Esophagus squamous epithelium (tissue), 5 donors: ENCODE measurements around the gene CHFR. TPM values are rescaled to one million over a fixed set of nuclear protein-coding genes. Genes with fewer than 3 reads are reported as not detected.
"Not testable (repeated sequence)": the region's sequence is repeated elsewhere in the genome, so short reads cannot be mapped to it uniquely, and the experiment has no call there.

Source experiments
- DNase-seq: peaks from one replicate; lab custom pipeline; 2025; lab: John Stamatoyannopoulos, UW
- H3K27ac ChIP-seq, 4 donors: fragments of 200-600 bp; sonication (generic); one replicate each; pipeline ENCODE4 v1.5.1; 2016 to 2019; ENCODE audit warnings: mild to moderate bottlenecking in 1 of 4
- H3K27me3 ChIP-seq, 4 donors: fragments of 200-600 bp; sonication (generic); 1 replicate in 3 of 4; 2 replicates in 1 of 4; pipeline versions ENCODE4 v1.5.1 to v1.6.0; 2017 to 2021; ENCODE audit warnings: antibody characterized with exemption in 1 of 4
- H3K36me3 ChIP-seq, 3 donors: fragments of 200-600 bp; sonication (generic); one replicate each; pipeline ENCODE4 v1.5.1; 2016 to 2019
- H3K4me1 ChIP-seq, 3 donors: fragments of 200-600 bp; sonication (generic); one replicate each; pipeline ENCODE4 v1.5.1; 2017 to 2019
- H3K4me3 ChIP-seq, 4 donors: fragments of 200-600 bp; sonication (generic); 1 replicate in 3 of 4; 2 replicates in 1 of 4; pipeline ENCODE4 v1.5.1; 2016 to 2019; ENCODE audit warnings: mild to moderate bottlenecking in 2 of 4, moderate library complexity in 1 of 4
- H3K9me3 ChIP-seq, 3 donors: fragments of 200-600 bp; sonication (generic); one replicate each; pipeline ENCODE4 v1.5.1; 2016 to 2019
- POLR2A ChIP-seq, 4 donors: fragments of 450-650 bp; IDR thresholded peaks; one replicate each; pipeline ENCODE4 v1.6.1; 2017; ENCODE audit warnings: antibody characterized with exemption in 4 of 4, mild to moderate bottlenecking in 4 of 4, moderate library complexity in 3 of 4
- WGBS, 2 donors: methylation state at CpG; one replicate each; pipeline ENCODE4 v1.1.5; 2018; 5-methylcytosine and 5-hydroxymethylcytosine counted together
- intact Hi-C: fragments of 100-400 bp; cut with DNase I; formaldehyde crosslinking; loops from one replicate; pipeline ENCODE4 v1.15.0; 2022
- total RNA-seq, 4 donors: library from RNA; depleted of rRNA; stranded (reverse); fragments of >200 nt; gene quantifications; one replicate each; pipeline ENCODE4 v1.1.0, GENCODE V29; 2016
- TF ChIP-seq, protein P1 (sequence below), 6 experiments: fragments of 450-650 bp in 4 of 6; fragments of 200-600 bp in 2 of 6; sonication (generic) in 2 of 6; IDR thresholded peaks; one replicate each; pipeline ENCODE4 v1.5.1; 2016 to 2019; ENCODE audit warnings: antibody characterized with exemption in 6 of 6, mild to moderate bottlenecking in 4 of 6, moderate library complexity in 4 of 6
- donor health status: DM: yes; HTN: yes; CAD: no.

The CHFR gene, protein sequence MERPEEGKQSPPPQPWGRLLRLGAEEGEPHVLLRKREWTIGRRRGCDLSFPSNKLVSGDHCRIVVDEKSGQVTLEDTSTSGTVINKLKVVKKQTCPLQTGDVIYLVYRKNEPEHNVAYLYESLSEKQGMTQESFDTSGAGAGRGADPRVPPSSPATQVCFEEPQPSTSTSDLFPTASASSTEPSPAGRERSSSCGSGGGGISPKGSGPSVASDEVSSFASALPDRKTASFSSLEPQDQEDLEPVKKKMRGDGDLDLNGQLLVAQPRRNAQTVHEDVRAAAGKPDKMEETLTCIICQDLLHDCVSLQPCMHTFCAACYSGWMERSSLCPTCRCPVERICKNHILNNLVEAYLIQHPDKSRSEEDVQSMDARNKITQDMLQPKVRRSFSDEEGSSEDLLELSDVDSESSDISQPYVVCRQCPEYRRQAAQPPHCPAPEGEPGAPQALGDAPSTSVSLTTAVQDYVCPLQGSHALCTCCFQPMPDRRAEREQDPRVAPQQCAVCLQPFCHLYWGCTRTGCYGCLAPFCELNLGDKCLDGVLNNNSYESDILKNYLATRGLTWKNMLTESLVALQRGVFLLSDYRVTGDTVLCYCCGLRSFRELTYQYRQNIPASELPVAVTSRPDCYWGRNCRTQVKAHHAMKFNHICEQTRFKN
- total RNA-seq: 10 to 100 TPM; 19.0 to 37.9 (median 35.8) TPM

DNA sequence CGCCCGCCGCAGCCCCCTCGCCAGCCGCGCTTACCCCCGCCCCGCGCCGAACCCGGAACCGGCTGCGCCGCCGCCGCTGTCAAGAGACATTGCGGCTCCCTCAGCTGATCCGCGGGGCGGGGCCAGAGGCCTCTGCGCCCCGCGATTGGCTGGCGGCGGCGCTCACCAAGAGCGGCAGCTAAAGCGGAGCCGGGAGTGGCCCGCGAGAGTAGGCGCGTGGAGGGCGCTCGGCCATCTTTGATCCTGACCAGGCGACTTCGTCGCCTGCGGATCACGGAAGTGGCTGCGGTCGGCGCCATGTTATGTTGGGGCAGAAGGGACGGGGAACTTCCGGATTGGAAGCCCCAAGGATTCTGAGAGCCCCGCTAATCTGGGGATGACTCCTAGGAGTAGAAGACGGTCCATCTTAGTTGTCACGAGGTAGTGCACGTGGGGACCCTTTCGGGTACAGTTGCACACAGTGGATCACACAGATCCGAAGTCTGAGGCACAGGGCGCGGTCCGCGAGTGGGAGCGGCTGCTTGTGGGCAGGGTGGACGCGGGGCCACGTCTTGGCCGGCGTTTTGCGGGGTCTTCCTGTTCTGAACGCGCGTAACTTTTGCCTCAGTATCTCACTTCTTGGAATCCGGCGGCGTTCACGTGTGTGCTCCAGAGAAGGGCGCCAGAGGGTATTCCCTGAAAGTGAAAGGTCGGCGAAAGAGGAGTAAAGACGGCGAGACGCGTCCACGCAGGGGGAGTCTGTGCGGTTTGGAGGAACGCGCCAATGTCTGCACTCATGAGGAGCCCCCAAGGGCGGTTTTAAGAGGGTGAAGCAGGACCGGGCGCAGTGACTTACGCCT is at the start of gene CHFR:
CHFR (minus strand) TSS at position 93 of the 839 bp plus-strand sequence. CDS start 277 bp downstream, outside the sequence.
- Histone ChIP-seq H3K4me3 (peak within 1 kb of the TSS; percentile 82 to 92 (median 89)), H3K27ac (peak within 1 kb of the TSS; percentile 90 to 99 (median 96)), H3K36me3 (peaks cover 0 to 28% (median 0%) of the 10 kb centered on the region in 3 donors), H3K9me3 (no peaks in the 10 kb centered on the region), H3K4me1 (peaks cover 0 to 24% (median 5%) of the 10 kb centered on the region in 3 donors), H3K27me3 (no peaks in the 10 kb centered on the region)
- TF ChIP-seq, protein P1, sequence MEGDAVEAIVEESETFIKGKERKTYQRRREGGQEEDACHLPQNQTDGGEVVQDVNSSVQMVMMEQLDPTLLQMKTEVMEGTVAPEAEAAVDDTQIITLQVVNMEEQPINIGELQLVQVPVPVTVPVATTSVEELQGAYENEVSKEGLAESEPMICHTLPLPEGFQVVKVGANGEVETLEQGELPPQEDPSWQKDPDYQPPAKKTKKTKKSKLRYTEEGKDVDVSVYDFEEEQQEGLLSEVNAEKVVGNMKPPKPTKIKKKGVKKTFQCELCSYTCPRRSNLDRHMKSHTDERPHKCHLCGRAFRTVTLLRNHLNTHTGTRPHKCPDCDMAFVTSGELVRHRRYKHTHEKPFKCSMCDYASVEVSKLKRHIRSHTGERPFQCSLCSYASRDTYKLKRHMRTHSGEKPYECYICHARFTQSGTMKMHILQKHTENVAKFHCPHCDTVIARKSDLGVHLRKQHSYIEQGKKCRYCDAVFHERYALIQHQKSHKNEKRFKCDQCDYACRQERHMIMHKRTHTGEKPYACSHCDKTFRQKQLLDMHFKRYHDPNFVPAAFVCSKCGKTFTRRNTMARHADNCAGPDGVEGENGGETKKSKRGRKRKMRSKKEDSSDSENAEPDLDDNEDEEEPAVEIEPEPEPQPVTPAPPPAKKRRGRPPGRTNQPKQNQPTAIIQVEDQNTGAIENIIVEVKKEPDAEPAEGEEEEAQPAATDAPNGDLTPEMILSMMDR (IDR thresholded peaks at IDR 0.05): no peak
- TF ChIP-seq POLR2A (IDR thresholded peaks at IDR 0.05): peak in 2 of 4 donors; percentile 33 to 39
- intact Hi-C loops: no loop called here
- 7 to 23% methylated on average over 7 to 27 of the region's 84 CpGs for WGBS, 2 donors
- DNase-seq: peak; percentile 77

DNA sequence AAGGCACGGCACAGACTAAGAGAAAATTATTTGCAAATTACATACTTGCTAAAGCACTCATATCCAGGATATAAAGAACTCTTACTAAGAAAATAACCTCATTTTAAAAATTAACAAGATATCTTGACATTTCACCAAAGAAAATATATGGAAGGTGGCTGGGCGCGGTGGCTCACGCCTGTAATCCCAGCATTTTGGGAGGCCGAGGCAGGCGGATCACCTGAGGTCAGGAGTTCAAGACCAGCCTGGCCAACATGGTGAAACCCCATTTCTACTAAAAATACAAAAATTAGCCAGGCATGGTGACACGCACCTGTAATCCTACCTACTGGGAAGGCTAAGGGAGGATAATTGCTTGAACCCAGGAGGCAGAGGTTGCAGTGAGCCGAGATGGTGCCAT is 49.5 kb upstream of the CHFR start:
- Histone ChIP-seq H3K36me3 (peaks cover 0 to 44% (median 1%) of the 10 kb centered on the region in 3 donors), H3K9me3 (peaks cover 0 to 91% (median 68%) of the 10 kb centered on the region in 3 donors)
- H3K27ac ChIP-seq, H3K4me3 ChIP-seq, intact Hi-C loops, H3K4me1 ChIP-seq, DNase-seq, H3K27me3 ChIP-seq: not testable (repeated sequence)
- WGBS, 2 donors: 93 to 98% methylated on average over 7 to 8 of the region's 8 CpGs

GRCh38 chr12:132936163-132936562 is 48.8 kb upstream of the CHFR start:
- no peak for DNase-seq
- no peaks in the 10 kb centered on the region for H3K4me1 ChIP-seq
- peaks cover 0 to 44% (median 3%) of the 10 kb centered on the region in 3 donors for H3K36me3 ChIP-seq
- peaks cover 0 to 91% (median 68%) of the 10 kb centered on the region in 3 donors for H3K9me3 ChIP-seq
- TF ChIP-seq, protein P1 (IDR thresholded peaks at IDR 0.05): no peak
- no peak overlapping the region for H3K4me3 ChIP-seq
- H3K27me3 ChIP-seq: no peaks in the 10 kb centered on the region
- 87 to 90% methylated on average over 2 of the region's 2 CpGs for WGBS, 2 donors
- intact Hi-C loops: no loop called here
- H3K27ac ChIP-seq: no peak overlapping the region

- intact Hi-C loops: no loop called here
Observed at GRCh38 chr12:132926415-132926833, 39.0 kb upstream of the CHFR start.

More at GRCh38 chr12:132926415-132926833, 39.0 kb upstream of the CHFR start:
- Histone ChIP-seq H3K4me3 (peak overlapping the region in 1 of 4 donors; percentile 7), H3K9me3 (peaks cover 35 to 100% (median 98%) of the 10 kb centered on the region in 3 donors), H3K27me3 (no peaks in the 10 kb centered on the region), H3K27ac (no peak overlapping the region), H3K36me3 (peaks cover 0 to 71% (median 5%) of the 10 kb centered on the region in 3 donors), H3K4me1 (no peaks in the 10 kb centered on the region)
- 94 to 98% methylated on average over 6 of the region's 6 CpGs for WGBS, 2 donors
- no peak for DNase-seq
- TF ChIP-seq, protein P1 (IDR thresholded peaks at IDR 0.05): no peak
- TF ChIP-seq POLR2A (IDR thresholded peaks at IDR 0.05): no peak
